GM21360 (cell line): ENCODE data around the gene ARFRP1.

ENCODE experiments used
- ATAC-seq: cut with Tn5 transposase; IDR thresholded peaks from one replicate; pipeline ENCODE4 v1.9.1; 2021; ENCODE audit warnings: mild to moderate bottlenecking, moderate library complexity; ENCODE audit not compliant: unreplicated experiment

The ARFRP1 gene

GRCh38 chr20:63707558-63708300, at the start of gene ARFRP1, which contains the start of gene ZGPAT:
Gene ARFRP1 (minus strand): TSS chr20:63707976. CDS start chr20:63707091, 885 bp downstream.
Gene ZGPAT (plus strand): TSS chr20:63708039. CDS start chr20:63708581, 542 bp downstream.
- peak; percentile 58 for ATAC-seq

- ATAC-seq, result no peak
Measured at GRCh38 chr20:63756648-63756991, 48.8 kb upstream of the ARFRP1 start.

GRCh38 chr20:63755933-63756647, 48.3 kb upstream of the ARFRP1 start:
- no peak for ATAC-seq

- no peak for ATAC-seq
Measured at GRCh38 chr20:63754008-63754407, 46.2 kb upstream of the ARFRP1 start.

GRCh38 chr20:63753381-63753780, 45.6 kb upstream of the ARFRP1 start:
- no peak for ATAC-seq

GRCh38 chr20:63752411-63753101, 44.8 kb upstream of the ARFRP1 start:
- ATAC-seq, result no peak

GRCh38 chr20:63751471-63752271, 43.9 kb upstream of the ARFRP1 start:
- no peak for ATAC-seq

GRCh38 chr20:63750807-63751470, 43.2 kb upstream of the ARFRP1 start:
- ATAC-seq, result no peak

GRCh38 chr20:63749597-63750508, 42.1 kb upstream of the ARFRP1 start:
- no peak for ATAC-seq

- no peak for ATAC-seq
Measured at GRCh38 chr20:63748934-63749270, 41.1 kb upstream of the ARFRP1 start.

GRCh38 chr20:63748070-63748933, 40.5 kb upstream of the ARFRP1 start:
- no peak for ATAC-seq

- no peak for ATAC-seq
Measured at GRCh38 chr20:63747622-63748069, 39.9 kb upstream of the ARFRP1 start.

GRCh38 chr20:63746751-63747315, 39.1 kb upstream of the ARFRP1 start:
- no peak for ATAC-seq

- no peak for ATAC-seq
Measured at GRCh38 chr20:63745961-63746731, 38.4 kb upstream of the ARFRP1 start.

GRCh38 chr20:63745424-63745805, 37.6 kb upstream of the ARFRP1 start:
- no peak for ATAC-seq

- ATAC-seq, result no peak
Measured at GRCh38 chr20:63744574-63745423, 37.0 kb upstream of the ARFRP1 start.
